GM19025 (cell line): ENCODE data around the gene YIPF6.
A peak's percentile ranks its signal among the peaks of the same experiment; 100 is the strongest.
"Not testable (repeated sequence)": the region's sequence is repeated elsewhere in the genome, so short reads cannot be mapped to it uniquely, and the experiment has no call there.

Experiments
- ATAC-seq: cut with Tn5 transposase; IDR thresholded peaks from one replicate; pipeline ENCODE4 v1.9.1; 2021; ENCODE audit warnings: mild to moderate bottlenecking, low read depth, moderate library complexity; ENCODE audit not compliant: unreplicated experiment

YIPF6 gene

DNA sequence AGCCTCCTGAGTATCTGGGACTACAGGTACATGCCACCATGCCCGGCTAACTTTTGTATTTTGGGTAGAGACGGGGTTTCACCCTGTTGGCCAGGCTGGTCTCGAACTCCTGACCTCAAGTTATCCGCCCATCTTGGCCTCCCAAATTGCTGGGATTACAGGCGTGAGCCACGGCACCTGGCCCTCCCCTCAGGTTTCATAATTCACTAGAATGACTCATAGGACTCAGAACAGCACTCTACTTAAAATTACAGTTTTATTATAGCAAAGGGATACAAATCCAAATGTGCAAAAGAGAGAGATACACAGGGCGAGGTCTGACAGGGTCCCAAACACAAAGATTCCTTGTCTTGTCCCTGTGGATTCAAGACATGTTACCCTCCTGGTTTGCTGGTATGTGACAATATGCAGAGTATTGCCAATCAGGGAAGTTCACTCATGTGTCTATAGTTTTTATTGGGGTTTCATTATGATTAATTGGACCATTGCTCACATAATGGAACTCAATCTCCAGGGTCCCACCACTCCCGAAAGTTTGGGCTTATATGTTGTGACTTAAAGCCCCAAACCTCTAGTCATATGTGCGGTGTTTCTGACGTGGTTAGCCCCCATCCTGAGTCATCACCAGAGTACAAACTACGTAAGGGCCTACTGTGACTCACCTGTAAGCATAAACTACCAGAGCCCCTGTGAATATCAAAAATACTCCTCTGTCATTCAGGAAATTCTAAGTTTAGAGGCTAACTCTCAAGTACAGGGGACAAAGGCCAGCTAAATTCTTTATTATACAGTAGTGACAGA is 5.2 kb downstream of the YIPF6 start:
- ATAC-seq: no peak

DNA sequence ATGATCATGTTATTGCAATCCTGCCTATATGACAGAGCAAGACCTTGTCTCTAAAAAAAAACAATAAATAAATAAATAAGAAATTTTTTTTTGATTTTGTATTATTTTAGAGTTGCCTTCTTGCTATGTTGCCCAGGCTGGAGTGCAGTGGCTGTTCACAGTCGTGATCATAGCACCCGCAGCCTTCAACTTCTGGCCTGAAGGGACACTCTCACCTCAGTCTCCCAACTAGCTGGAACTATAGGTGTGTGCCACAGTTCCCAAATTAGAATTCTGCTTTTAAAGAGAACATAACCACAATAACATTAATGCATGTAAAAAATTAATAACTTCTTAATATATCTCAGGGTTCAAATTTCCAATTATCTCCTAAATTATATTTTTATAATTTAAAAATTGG is 7.8 kb downstream of the YIPF6 start:
- ATAC-seq: no peak

GRCh38 chrX:68508799-68509198 is 9.9 kb downstream of the YIPF6 start:
- ATAC-seq: no peak

- ATAC-seq: no peak
Observed at GRCh38 chrX:68511255-68511654, 12.4 kb downstream of the YIPF6 start.

DNA sequence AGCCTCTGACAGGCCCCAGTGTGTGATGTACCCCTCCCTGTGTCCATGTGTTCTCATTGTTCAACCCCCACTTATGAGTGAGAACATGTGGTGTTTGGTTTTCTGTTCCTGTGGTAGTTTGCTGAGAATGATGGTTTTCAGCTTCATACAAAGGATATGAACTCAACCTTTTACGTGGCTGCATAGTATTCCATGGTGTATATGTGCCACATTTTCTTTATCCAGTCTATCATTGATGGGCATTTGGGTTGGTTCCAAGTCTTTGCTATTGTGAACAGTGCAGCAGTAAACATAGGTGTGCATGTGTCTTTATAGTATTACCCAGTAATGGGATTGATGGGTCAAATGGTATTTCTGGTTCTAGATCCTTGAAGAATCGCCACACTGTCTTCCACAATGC is 25.8 kb downstream of the YIPF6 start:
- not testable (repeated sequence) for ATAC-seq

GRCh38 chrX:68532831-68533533 is 34.1 kb downstream of the YIPF6 start:
- no peak for ATAC-seq

GRCh38 chrX:68533656-68534055 is 34.8 kb downstream of the YIPF6 start:
- ATAC-seq: no peak

- ATAC-seq: no peak
Observed at GRCh38 chrX:68534691-68535090, 35.8 kb downstream of the YIPF6 start.

- no peak for ATAC-seq
Observed at GRCh38 chrX:68536429-68536828, 37.6 kb downstream of the YIPF6 start.

- ATAC-seq: no peak
Observed at GRCh38 chrX:68536884-68537283, 38.0 kb downstream of the YIPF6 start.

DNA sequence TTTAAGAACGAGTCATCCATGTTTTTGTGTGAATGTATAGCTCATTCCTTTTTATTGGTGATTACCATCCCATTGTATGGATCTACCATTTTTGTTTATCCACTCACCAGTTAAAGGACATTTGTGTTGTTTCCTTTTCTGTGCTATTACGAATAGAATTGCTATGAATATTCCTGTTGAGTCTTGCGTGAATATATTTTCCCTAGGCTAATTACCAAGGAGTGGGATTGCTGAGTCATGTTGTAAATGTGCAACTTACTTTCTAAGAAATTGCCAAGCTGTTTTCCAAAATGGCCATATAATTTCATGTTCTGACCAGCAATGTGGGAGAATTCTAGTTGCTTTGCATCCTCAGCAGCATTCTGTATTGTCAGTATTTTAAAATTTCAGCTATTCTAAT is 51.3 kb downstream of the YIPF6 start:
- no peak for ATAC-seq

DNA sequence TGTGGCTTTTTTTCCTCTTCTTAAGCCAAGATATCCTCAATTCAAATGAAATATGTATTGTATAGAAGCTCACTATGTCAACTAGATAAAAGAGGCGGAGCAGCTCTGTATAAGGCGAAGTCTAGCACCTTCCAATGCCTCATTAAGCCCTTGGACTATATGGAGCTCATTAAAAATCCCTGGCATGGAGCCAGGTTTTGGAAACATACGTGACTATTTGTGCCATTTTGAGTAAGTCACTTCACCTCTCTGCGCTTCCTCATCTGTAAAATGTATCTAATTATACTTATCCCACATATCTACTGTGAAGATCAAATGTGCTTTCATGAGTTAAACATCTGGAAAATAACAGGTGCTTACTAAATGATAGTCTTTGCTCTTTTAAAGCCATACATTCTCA is 57.2 kb downstream of the YIPF6 start:
- ATAC-seq: no peak

GRCh38 chrX:68557126-68557525 is 58.3 kb downstream of the YIPF6 start:
- not testable (repeated sequence) for ATAC-seq

DNA sequence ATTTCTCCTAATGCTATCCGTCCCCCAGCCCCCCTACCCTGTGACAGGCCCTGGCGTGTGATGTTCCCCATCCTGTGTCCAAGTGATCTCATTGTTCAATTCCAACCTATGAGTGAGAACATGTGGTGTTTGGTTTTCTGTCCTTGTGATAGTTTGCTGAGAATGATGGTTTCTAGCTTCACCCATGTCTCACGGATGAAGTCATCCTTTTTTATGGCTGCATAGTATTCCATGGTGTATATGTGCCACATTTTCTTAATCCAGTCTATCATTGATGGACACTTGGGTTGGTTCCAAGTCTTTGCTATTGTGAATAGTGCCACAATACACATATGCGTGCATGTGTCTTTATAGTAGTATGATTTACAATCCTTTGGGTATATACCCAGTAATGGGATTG is 61.1 kb downstream of the YIPF6 start:
- not testable (repeated sequence) for ATAC-seq

GRCh38 chrX:68568136-68568535 is 69.3 kb downstream of the YIPF6 start:
- ATAC-seq: no peak

- ATAC-seq: no peak
Observed at GRCh38 chrX:68570598-68570997, 71.7 kb downstream of the YIPF6 start.

GRCh38 chrX:68571292-68571609 is 72.4 kb downstream of the YIPF6 start:
- ATAC-seq: no peak

GRCh38 chrX:68571610-68572311 is 72.9 kb downstream of the YIPF6 start:
- ATAC-seq: peak; percentile 88

DNA sequence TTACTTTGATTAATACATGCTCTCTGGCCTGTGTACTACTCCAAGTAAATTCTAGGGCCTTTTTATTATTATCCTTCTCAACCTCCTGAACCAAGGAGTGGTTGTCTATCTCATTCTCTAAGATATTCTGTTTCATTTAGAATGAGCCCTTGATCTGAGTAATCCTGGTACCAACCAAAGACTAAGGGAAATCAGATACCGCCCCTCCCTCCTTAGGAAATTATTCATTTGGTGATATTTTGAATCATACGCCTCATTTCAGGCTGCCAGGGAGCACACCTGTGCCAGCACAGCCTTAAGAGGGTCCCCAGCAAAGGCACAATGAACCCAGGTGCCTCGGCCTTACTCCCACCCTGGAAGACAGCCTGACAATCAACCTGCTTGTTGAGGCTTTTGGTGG is 75.4 kb downstream of the YIPF6 start:
- ATAC-seq: no peak

GRCh38 chrX:68579810-68580209 is 81.0 kb downstream of the YIPF6 start:
- ATAC-seq: no peak

- ATAC-seq: no peak
Observed at GRCh38 chrX:68584221-68584620, 85.4 kb downstream of the YIPF6 start.
